Head of caudate nucleus (tissue), 42 donors: ENCODE measurements around the gene HIPK3.
A peak's percentile ranks its signal among the peaks of the same experiment; 100 is the strongest.
"Not testable (repeated sequence)": the region's sequence is repeated elsewhere in the genome, so short reads cannot be mapped to it uniquely, and the experiment has no call there.

Experiments used
- DNase-seq, 42 donors: peaks; one replicate each; pipeline versions ENCODE4 v3.0.0 to v3.0.0-alpha.2; 2020 to 2021; ENCODE audit warnings: mixed read lengths in 7 of 42
- intact Hi-C: fragments of 100-400 bp; cut with DNase I; formaldehyde crosslinking; loops from one replicate; pipeline ENCODE4 v1.15.0; 2022

Gene HIPK3

DNA sequence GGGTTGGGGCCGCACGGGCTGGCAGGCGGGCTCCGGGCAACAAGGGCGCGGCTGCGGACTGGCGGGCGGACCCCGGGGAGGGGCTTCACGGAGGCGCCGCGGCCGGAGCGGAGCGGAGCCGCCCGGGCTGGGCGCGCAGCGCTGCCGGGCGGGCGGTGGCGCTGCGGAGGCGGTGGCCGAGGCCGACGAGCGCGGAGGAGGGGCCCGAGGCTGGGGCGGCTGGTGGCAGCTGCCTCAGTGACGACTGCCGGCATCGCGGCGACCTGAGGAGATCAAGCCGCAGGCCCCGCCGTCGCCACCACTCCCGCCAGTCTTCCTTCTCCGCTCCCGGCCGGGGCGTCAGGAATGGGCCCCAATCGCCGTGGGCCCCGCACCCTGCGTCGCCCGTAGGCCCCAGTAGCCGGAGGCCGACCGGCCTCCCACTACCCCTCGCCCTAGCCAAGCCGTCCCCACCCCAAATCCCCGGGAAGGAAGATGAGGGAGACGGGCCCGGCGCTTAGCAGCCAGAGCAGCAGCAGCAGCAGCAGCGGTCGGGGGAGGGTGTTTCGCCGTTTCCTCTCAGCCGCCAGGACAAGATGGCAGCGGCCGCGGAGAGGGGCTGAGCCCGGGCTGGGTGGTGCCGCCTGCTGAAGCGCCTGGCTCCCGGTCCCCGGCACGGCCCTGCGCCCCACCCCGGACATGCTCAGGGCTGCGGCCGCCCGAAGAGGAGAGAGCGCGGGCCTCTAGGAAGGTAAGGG lies at the start of gene HIPK3:
Gene HIPK3, plus strand, starts transcription at position 222 of the 737 bp plus-strand sequence.
- intact Hi-C loops, result loop anchor here (5.0 kb wide), 2 partner anchors 65 to 95 kb away; partner anchors contain the start of gene CSTF3
- DNase-seq, result peak; percentile 42 to 92 (median 82)

GRCh38 chr11:33207408-33207985 lies 49.7 kb upstream of the HIPK3 start:
- intact Hi-C loops, result no loop called here
- no peak for DNase-seq

DNA sequence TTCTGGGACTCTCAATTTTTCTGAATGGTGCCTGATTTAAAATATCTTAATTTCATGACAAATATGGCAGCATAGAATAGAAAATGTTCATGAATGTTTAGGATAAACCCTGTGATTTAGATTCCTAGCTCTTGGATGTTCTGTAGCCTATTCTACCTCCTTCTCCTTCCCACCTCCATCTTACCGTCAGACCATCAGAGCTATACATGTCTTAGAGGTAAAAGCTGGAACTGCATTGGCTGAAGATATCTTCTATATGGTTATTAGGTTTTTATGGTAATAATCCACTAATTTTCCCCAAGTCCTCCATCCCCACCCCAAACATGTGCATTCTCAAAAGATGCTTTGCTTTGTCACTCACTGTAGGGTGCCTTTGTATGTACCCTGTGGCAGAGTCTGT lies 49.0 kb upstream of the HIPK3 start:
- no peak for DNase-seq
- intact Hi-C loops, result no loop called here

- no peak for DNase-seq
Observed at GRCh38 chr11:33211153-33211552, 46.0 kb upstream of the HIPK3 start.

DNA sequence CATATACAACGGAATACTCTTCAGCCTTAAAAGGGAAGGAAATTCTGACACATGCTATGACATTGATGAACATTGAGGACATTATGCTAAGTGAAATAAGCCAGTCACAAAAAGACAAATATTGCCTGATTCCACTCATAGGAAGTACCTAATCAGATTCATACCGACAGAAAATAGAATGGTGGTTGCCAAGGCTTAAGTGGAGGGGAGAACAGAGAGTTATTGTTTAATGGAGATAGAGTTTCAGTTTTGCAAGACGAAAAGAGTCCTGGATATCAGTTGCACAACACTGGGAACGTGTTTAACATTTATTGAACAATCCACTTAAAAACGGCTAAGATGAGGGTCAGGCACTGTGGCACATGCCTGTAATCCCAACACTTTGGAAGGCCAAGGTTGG lies 45.6 kb upstream of the HIPK3 start:
- intact Hi-C loops, result no loop called here

More at GRCh38 chr11:33211153-33211552, 46.0 kb upstream of the HIPK3 start:
- intact Hi-C loops, result no loop called here

GRCh38 chr11:33214187-33214586 lies 43.0 kb upstream of the HIPK3 start:
- DNase-seq, result no peak
- intact Hi-C loops, result no loop called here

More for the DNA sequence above, 45.6 kb upstream of the HIPK3 start:
- no peak for DNase-seq

DNA sequence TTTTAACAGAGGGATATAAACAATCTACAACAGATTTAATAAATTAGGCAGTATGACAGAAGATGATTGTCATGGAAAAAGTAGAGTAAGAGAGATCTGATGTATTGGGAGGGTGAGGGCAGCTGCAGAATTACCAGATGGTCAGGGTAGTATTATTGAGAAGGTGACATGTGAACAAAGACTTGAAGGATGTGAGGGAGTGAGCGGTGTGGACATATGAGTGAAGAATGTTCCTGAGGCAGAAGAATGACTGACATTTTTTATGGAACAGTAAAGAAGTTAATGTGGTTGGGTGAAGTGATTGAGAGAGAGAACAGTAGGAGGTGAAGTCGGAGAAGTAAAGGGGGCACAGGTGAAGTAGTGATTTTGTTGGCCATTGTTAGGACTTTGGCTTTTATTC lies 42.4 kb upstream of the HIPK3 start:
- intact Hi-C loops, result no loop called here
- peak in 1 of 42 donors; percentile 4 for DNase-seq

DNA sequence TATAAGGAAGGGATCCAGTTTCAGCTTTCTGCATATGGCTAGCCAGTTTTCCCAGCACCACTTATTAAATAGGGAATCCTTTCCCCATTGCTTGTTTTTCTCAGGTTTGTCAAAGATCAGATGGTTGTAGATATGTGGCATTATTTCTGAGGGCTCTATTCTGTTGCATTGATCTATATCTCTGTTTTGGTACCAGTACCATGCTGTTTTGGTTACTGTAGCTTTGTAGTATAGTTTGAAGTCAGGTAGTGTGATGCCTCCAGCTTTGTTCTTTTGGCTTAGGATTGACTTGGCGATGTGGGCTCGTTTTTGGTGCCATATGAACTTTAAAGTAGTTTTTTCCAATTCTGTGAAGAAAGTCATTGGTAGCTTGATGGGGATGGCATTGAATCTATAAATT lies 40.5 kb upstream of the HIPK3 start:
- intact Hi-C loops, DNase-seq: not testable (repeated sequence)

DNA sequence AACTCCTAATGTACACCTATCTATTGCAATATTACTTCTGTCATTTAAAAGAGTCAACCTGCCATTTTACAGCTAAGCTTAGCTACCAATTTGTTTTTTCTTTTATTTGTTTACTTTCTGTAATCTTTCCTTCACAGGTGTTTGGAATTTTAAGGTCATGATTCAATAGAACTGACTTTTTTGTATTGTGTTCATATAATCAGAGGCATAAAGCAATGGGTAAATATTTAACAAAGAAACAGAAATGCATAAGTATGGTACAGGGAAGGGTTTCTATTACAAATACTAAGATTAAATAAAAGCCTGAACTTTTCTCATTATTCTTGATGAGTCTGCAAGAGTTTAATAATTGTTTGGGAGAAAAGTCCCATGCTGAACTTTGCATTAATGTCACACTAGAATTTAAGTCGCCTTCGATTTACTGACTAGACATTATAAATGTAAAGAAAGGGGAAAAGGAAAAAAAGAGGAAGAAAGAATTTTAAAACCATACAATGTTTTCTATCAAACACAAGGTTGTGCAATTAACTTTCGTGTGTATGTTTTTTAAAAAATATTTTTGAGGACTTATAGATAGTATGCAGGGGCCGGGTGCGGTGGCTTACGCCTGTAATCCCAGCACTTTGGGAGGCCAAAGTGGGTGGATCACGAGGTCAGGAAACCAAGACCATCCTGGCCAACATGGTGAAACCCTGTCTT lies 35.0 kb upstream of the HIPK3 start:
- intact Hi-C loops, result no loop called here
- no peak for DNase-seq

- no peak for DNase-seq
- intact Hi-C loops, result no loop called here
Observed at GRCh38 chr11:33225371-33225770, 31.8 kb upstream of the HIPK3 start.

GRCh38 chr11:33227578-33228261 lies 29.5 kb upstream of the HIPK3 start:
- DNase-seq, result no peak
- intact Hi-C loops, result no loop called here

GRCh38 chr11:33234397-33235190 lies 22.6 kb upstream of the HIPK3 start:
- intact Hi-C loops, result no loop called here
- DNase-seq, result no peak

DNA sequence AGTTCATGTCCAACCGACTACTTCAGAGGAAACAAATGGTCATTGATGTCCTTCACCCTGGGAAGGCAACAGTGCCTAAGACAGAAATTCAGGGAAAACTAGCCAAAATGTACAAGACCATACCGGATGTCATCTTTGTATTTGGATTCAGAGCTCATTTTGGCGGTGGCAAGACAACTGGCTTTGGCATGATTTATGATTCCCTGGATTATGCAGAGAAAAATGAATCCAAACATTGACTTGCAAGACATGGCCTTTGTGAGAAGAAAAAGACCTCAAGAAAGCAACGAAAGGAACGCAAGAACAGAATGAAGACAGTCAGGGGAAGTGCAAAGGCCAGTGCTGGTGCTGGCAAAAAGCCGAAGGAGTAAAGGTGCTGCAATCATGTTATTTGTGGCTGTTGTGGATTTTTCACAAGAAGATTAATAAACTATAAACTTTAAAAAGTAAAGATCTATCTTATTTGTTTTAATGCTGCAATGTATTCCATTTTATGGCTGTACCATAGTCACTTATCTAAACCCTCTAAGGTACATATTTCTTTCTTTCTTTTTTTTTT lies 20.1 kb upstream of the HIPK3 start:
- DNase-seq, result no peak
- intact Hi-C loops, result no loop called here

DNA sequence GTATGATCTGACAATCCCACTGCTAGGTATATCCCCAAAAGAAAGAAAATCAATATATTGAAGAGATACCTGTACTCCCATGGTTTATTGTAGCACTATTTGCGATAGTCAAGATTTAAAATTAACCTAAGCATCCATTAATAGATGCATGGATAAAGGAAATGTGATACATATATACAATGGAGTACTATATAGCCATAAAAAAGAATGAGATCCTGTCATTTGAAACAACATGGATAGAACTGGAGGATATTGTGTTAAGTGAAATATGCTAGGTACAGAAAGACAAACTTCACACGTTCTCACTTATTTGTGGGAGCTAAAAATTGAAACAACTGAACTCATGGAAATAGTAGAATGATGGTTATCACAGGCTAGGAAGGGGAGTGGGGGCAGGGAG lies 14.6 kb upstream of the HIPK3 start:
- DNase-seq, result no peak
- intact Hi-C loops, result no loop called here

- intact Hi-C loops, DNase-seq: not testable (repeated sequence)
Observed at GRCh38 chr11:33243654-33244053, 13.5 kb upstream of the HIPK3 start.

DNA sequence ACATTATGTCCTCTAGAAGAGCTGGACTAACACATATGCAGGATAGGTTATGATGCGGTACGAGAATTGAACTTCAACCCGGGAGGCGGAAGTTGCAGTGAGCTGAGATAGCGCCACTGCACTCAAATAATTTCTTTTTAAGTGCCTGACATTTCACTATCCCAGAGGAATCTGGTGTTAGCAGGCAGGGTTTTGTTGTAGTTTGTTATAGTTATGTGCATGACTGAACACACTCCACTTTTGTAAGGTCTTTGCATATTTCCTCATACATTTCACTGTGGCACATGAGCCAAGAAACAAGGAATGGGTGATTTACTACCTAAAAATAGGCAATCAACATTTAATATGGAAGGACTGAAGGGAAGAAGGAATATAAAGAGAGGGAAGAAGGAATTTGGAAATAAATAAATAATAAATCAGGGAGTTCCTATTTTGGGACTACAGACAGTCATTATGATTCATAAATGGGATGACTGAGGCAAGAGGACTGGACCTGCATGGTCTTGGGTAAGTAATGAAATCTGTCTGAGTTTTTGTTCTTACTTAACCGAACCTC lies 8.7 kb upstream of the HIPK3 start:
- DNase-seq, result no peak
- intact Hi-C loops, result no loop called here

DNA sequence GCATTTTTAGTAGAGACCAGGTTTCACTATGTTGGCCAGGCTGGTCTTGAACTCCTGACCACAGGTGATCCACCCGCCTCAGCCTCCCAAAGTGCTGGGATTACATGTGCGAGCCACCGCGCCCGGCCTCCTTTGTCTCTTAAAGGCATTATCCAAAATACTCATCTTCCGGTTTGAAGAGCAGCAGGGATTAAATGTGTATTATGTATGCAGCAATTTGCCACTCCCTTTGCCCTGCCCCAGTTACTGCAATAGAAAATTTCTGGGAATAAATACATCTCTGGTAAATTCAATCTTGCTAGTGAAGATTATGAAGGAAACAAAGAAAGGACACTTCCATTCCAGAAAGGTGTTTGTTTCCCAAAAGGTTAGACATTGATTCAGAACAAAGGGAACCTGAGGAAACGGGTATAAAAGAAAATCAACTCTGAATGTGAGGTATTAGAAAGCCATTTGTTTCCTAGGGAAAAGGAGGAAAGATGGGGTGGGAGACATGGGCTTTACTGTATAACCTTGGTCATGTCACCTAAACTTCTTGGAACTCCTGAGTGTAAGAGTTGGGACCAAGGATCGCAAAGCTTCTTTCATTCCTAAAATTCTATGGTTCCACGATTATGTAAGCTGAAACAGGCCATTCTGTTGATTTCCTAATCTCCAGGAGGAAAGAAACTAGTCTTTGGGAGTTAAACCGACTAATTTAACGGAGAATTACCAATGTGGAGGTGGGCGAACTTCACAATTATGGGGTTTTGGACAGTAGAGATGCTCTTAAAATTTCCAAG lies 959 bp upstream of the HIPK3 start:
- peak in 10 of 42 donors; percentile 2 to 41 (median 15) for DNase-seq
- intact Hi-C loops, result loop anchor here (5.0 kb wide), 2 partner anchors 66 to 94 kb away; partner anchors contain the start of gene CSTF3
